GM12878 (cell line): ENCODE data around the gene USP15.

ENCODE experiments used
- CEBPZ ChIP-seq: fragments of 150-350 bp; IDR thresholded peaks from 2 replicates; pipeline ENCODE4 v1.6.1; 2016; ENCODE audit warnings: low read depth, low read length
- CTCF ChIP-seq, 3 experiments: IDR thresholded peaks in 2 of 3; conservative IDR thresholded peaks in 1 of 3; 2 replicates each; pipeline ENCODE4 v1.5.1; 2011; ENCODE audit warnings: low read depth in 3 of 3, low read length in 3 of 3, mild to moderate bottlenecking in 3 of 3, control low read depth in 2 of 3, moderate library complexity in 2 of 3, inconsistent platforms in 1 of 3, mixed read lengths in 1 of 3; ENCODE audit not compliant: control insufficient read depth in 2 of 3, insufficient read depth in 1 of 3; ENCODE audit errors: extremely low read depth in 1 of 3

- no peak for TF ChIP-seq CEBPZ
- TF ChIP-seq CTCF (IDR thresholded peaks at IDR 0.05 in 2 of 3, conservative IDR thresholded peaks at IDR 0.05 in 1 of 3; ENCODE audit: control insufficient read depth in 2 of 3, extremely low read depth in 1 of 3, insufficient read depth in 1 of 3, low read depth in 3 of 3, low read length in 3 of 3), result no peak
These were observed 8.6 kb upstream of the USP15 start for GRCh38 chr12:62251609-62251958.
